Retinal pigment epithelial cell (primary cell): ENCODE measurements around the gene SIGLEC11.
A peak's percentile ranks its signal among the peaks of the same experiment; 100 is the strongest.

Source experiments
- DNase-seq: peaks from one replicate; pipeline ENCODE4 v3.0.0-alpha.2; 2010; ENCODE audit warnings: low read depth
- H3K4me3 ChIP-seq: 2 replicates; pipeline ENCODE4 v1.5.1; 2011; ENCODE audit warnings: mild to moderate bottlenecking, low read length, control low read depth, moderate library complexity
- CTCF ChIP-seq: conservative IDR thresholded peaks from 2 replicates; pipeline ENCODE4 v1.5.1; 2011; ENCODE audit warnings: low read depth, low read length, control low read depth, inconsistent platforms

Gene SIGLEC11

GRCh38 chr19:49988433-49988832 is 27.5 kb upstream of the SIGLEC11 start:
- no peak overlapping the region for H3K4me3 ChIP-seq
- TF ChIP-seq CTCF = no peak
- DNase-seq = no peak

- no peak for TF ChIP-seq CTCF
- H3K4me3 ChIP-seq = no peak overlapping the region
- no peak for DNase-seq
Measured at GRCh38 chr19:49988007-49988406, 27.0 kb upstream of the SIGLEC11 start.

DNA sequence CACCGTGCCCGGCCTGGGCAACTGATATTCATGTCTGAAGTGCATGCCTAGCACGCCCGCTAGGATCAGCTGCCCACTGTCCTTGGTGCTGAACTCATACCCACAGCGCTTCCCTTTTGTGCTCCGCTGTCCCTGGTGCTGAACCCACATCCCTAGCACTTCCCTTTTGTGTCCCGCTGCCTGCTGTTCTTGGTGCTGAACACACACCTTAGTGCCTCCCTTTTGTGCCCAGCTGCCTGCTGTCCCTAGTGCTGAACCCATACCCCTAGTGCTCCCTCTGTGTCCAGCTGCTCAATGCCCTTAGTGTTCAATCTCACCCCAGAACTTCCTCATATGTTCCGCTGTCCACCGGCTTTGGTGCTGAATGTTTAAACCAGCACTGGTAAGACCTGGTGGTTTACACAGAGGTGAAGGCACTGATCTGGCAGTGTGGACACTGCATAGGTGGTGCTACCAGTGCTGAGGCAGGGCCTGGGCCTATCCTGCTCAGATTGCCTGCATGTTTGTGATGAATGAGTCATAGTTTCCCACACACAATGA is 26.3 kb upstream of the SIGLEC11 start:
- H3K4me3 ChIP-seq = no peak overlapping the region
- peak; percentile 86 for DNase-seq
- peak; percentile 17 for TF ChIP-seq CTCF

GRCh38 chr19:49986354-49986753 is 25.4 kb upstream of the SIGLEC11 start:
- DNase-seq = no peak
- H3K4me3 ChIP-seq = no peak overlapping the region
- TF ChIP-seq CTCF = no peak

DNA sequence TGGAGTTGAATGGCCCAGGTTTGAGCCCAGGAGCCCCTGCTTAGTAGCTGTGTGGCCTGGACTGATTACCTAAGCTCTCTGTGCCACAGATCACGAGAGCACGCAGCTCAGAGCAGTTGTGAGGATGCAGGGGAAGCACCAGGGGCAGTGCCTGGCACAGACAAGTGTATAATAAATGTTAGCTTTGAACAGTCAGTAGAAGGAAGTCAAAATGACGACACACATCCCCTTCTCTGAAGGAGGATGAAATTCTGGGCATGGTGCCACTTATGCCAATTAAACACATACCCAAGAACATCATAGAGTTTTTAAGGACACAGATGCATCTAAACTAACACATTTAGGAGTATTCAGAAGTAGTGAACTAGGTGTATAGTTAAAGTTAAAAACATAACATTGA is 24.9 kb upstream of the SIGLEC11 start:
- no peak for DNase-seq
- no peak for TF ChIP-seq CTCF
- no peak overlapping the region for H3K4me3 ChIP-seq

DNA sequence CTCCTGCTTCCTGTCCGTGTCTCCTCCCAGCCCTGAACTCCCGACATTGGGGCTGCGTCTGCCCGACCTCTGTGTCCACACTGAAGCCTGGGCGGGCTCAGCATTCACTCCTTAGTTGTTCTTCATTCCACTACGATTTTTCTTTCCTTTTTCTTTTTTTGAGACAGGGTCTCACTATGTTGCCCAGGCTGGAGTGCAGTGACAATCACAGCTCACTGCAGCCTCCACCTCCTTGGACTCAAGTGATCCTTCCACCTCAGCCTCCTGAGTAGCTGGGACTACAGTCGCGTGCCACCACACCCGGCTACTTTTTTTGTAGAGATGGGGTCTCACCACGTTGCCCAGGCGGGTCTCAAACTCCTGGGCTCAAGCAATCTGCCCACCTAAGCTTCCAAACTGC is 23.5 kb upstream of the SIGLEC11 start:
- no peak overlapping the region for H3K4me3 ChIP-seq
- no peak for TF ChIP-seq CTCF
- DNase-seq = no peak

DNA sequence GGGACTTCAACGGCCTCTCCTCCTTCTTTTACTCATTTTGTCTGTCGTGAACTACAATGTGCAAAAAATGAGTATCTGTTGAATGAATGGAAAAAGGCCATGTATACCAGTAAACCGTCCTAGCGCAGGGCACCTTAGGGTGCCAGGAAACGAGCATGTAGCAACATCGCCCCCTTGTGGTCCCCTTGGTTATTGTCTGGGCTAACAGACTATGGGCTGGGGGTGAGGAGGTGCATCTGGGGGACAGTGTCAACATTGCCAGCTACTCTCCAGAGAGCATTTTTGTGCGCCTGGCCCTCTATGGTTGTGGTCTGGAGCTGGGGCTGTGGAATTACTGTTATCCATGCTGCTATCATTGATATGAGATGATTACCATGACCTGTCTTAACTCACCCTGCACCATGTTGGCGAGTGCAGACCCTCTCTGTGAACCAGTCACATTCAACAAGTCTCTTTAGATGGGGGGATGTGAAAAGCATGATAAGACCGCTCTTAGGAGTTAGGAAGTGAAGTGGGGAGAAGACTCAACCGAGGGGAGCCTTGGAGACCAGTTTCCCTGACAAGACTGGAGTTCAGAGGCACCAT is 22.8 kb upstream of the SIGLEC11 start:
- no peak overlapping the region for H3K4me3 ChIP-seq
- no peak for DNase-seq
- TF ChIP-seq CTCF = peak; percentile 85
